H9 (cell line): ENCODE measurements around the gene GALNT12. TPM values are rescaled to one million over a fixed set of nuclear protein-coding genes. Genes with fewer than 3 reads are reported as not detected.

ENCODE experiments used
- DNase-seq: peaks from one replicate; pipeline ENCODE4 v3.0.0-alpha.2; 2017
- H2AFZ ChIP-seq: one replicate; pipeline ENCODE4 v1.6.1; 2013; ENCODE audit warnings: mild to moderate bottlenecking, low read length, control low read depth, moderate library complexity
- H2AK5ac ChIP-seq: 2 replicates; pipeline ENCODE4 v1.6.1; 2013; ENCODE audit warnings: low read length, control low read depth, mixed read lengths; ENCODE audit not compliant: insufficient read length
- H2BK120ac ChIP-seq: one replicate; pipeline ENCODE4 v1.6.1; 2013; ENCODE audit warnings: low read depth, mild to moderate bottlenecking, low read length, control low read depth, inconsistent platforms; ENCODE audit not compliant: poor library complexity, severe bottlenecking
- H2BK12ac ChIP-seq: 2 replicates; pipeline ENCODE4 v1.6.1; 2013; ENCODE audit warnings: low read length, control low read depth, mixed read lengths, low read depth; ENCODE audit not compliant: insufficient read length
- H2BK15ac ChIP-seq: 2 replicates; pipeline ENCODE4 v1.6.1; 2013; ENCODE audit warnings: low read depth, low read length, control low read depth
- H2BK20ac ChIP-seq: one replicate; pipeline ENCODE4 v1.6.1; 2013; ENCODE audit warnings: low read depth, mild to moderate bottlenecking, low read length, control low read depth, inconsistent platforms; ENCODE audit not compliant: poor library complexity, severe bottlenecking
- H2BK5ac ChIP-seq: 2 replicates; pipeline ENCODE4 v1.6.1; 2013; ENCODE audit warnings: low read length, control low read depth, mixed read lengths; ENCODE audit not compliant: insufficient read length
- H3K14ac ChIP-seq: 2 replicates; pipeline ENCODE4 v1.6.1; 2013; ENCODE audit warnings: low read length, control low read depth; ENCODE audit not compliant: insufficient read depth
- H3K18ac ChIP-seq: 2 replicates; pipeline ENCODE4 v1.6.1; 2013; ENCODE audit warnings: low read depth, mild to moderate bottlenecking, mixed read lengths, low read length, control low read depth; ENCODE audit not compliant: insufficient read length
- H3K23ac ChIP-seq: 2 replicates; pipeline ENCODE4 v1.6.1; 2013; ENCODE audit warnings: low read length, control low read depth, mixed read lengths, low read depth; ENCODE audit not compliant: insufficient read length
- H3K23me2 ChIP-seq: 2 replicates; pipeline ENCODE4 v1.6.1; 2013; ENCODE audit warnings: low read depth, mild to moderate bottlenecking, mixed read lengths, low read length, control low read depth; ENCODE audit not compliant: insufficient read length, poor library complexity, severe bottlenecking
- H3K27ac ChIP-seq: 2 replicates; pipeline ENCODE4 v1.5.1; 2013; ENCODE audit warnings: low read length, control low read depth, mixed read lengths, low read depth; ENCODE audit not compliant: insufficient read length
- H3K27me3 ChIP-seq: 2 replicates; pipeline ENCODE4 v1.6.1; 2013; ENCODE audit warnings: low read length, control low read depth, inconsistent platforms; ENCODE audit not compliant: insufficient read depth
- H3K4ac ChIP-seq: 2 replicates; pipeline ENCODE4 v1.6.1; 2013; ENCODE audit warnings: low read depth, mild to moderate bottlenecking, control low read depth, inconsistent platforms, low read length, moderate library complexity
- H3K4me1 ChIP-seq: 2 replicates; pipeline ENCODE4 v1.6.1; 2013; ENCODE audit warnings: low read length, control low read depth, inconsistent platforms; ENCODE audit not compliant: insufficient read depth
- H3K4me2 ChIP-seq: 2 replicates; pipeline ENCODE4 v1.6.1; 2013; ENCODE audit warnings: low read length, control low read depth, mixed read lengths; ENCODE audit not compliant: insufficient read length, insufficient read depth
- H3K56ac ChIP-seq: 2 replicates; pipeline ENCODE4 v1.6.1; 2013; ENCODE audit warnings: low read depth, mild to moderate bottlenecking, mixed read lengths, low read length, control low read depth; ENCODE audit not compliant: insufficient read length
- H3K79me1 ChIP-seq: 2 replicates; pipeline ENCODE4 v1.6.1; 2013; ENCODE audit warnings: low read depth, mild to moderate bottlenecking, moderate library complexity, low read length, control low read depth, inconsistent platforms; ENCODE audit not compliant: insufficient read depth, poor library complexity, severe bottlenecking
- H3K79me2 ChIP-seq: 2 replicates; pipeline ENCODE4 v1.6.1; 2013; ENCODE audit warnings: low read length, control low read depth, inconsistent platforms; ENCODE audit not compliant: insufficient read depth
- H3K9ac ChIP-seq: 2 replicates; pipeline ENCODE4 v1.6.1; 2013; ENCODE audit warnings: low read length, control low read depth, mixed read lengths; ENCODE audit not compliant: insufficient read length; ENCODE audit errors: extremely low read depth
- H3K9me3 ChIP-seq: one replicate; pipeline ENCODE4 v1.6.1; 2013; ENCODE audit warnings: low read depth, low read length, inconsistent platforms; ENCODE audit not compliant: control insufficient read depth
- H3T11ph ChIP-seq: one replicate; pipeline ENCODE4 v1.6.1; 2013; ENCODE audit warnings: mild to moderate bottlenecking, low read length, control low read depth, inconsistent platforms
- H4K20me1 ChIP-seq: one replicate; pipeline ENCODE4 v1.6.1; 2013; ENCODE audit not compliant: control insufficient read depth, insufficient read length, insufficient read depth
- H4K5ac ChIP-seq: 2 replicates; pipeline ENCODE4 v1.6.1; 2013; ENCODE audit warnings: low read depth, mild to moderate bottlenecking, mixed read lengths, low read length, control low read depth; ENCODE audit not compliant: insufficient read length
- H4K8ac ChIP-seq: replicated peaks from 2 replicates; pipeline ENCODE4 v1.6.1; 2013; ENCODE audit warnings: low read length, control low read depth, mixed read lengths, low read depth; ENCODE audit not compliant: insufficient read length
- H4K91ac ChIP-seq: 2 replicates; pipeline ENCODE4 v1.6.1; 2013; ENCODE audit warnings: low read depth, mild to moderate bottlenecking, moderate library complexity, mixed read lengths, low read length, control low read depth; ENCODE audit not compliant: insufficient read length
- H3K27ac Mint-ChIP-seq, 3 experiments: 2 replicates in 2 of 3; 3 replicates in 1 of 3; pipeline ENCODE4 v1.8.0; 2020 to 2021; ENCODE audit warnings: mixed read lengths in 3 of 3, mild to moderate bottlenecking in 1 of 3, moderate library complexity in 1 of 3
- H3K27me3 Mint-ChIP-seq: 2 replicates; pipeline ENCODE4 v1.8.0; 2021; ENCODE audit warnings: low read depth, mild to moderate bottlenecking, moderate library complexity, mixed read lengths
- H3K36me3 Mint-ChIP-seq, 3 experiments: 2 replicates in 2 of 3; 3 replicates in 1 of 3; pipeline ENCODE4 v1.8.0; 2020 to 2021; ENCODE audit warnings: low read depth in 3 of 3, mixed read lengths in 3 of 3; ENCODE audit not compliant: insufficient read depth in 1 of 3
- H3K4me1 Mint-ChIP-seq, 2 experiments: 2 replicates each; pipeline ENCODE4 v1.8.0; 2020; ENCODE audit warnings: mixed read lengths in 2 of 2
- H3K4me3 Mint-ChIP-seq, 2 experiments: 2 replicates in 1 of 2; 3 replicates in 1 of 2; pipeline ENCODE4 v1.8.0; 2020 to 2021; ENCODE audit warnings: mild to moderate bottlenecking in 2 of 2, mixed read lengths in 2 of 2, moderate library complexity in 1 of 2
- H3K9me3 Mint-ChIP-seq, 2 experiments: 2 replicates in 1 of 2; 3 replicates in 1 of 2; pipeline ENCODE4 v1.8.0; 2020; ENCODE audit warnings: mild to moderate bottlenecking in 2 of 2, mixed read lengths in 2 of 2, moderate library complexity in 1 of 2
- CTCF ChIP-seq: fragments of 200-600 bp; sonication (generic); conservative IDR thresholded peaks from 3 replicates; pipeline ENCODE4 v1.8.0; 2021; ENCODE audit warnings: antibody characterized with exemption, mild to moderate bottlenecking
- WGBS: extraction: QIAGEN DNeasy Blood & Tissue Kit; methylation state at CpG from one replicate; pipeline ENCODE4 v1.1.7; 2013; ENCODE audit warnings: missing lambda C conversion rate, low lambda C conversion rate, mixed read lengths; ENCODE audit not compliant: insufficient read length; ENCODE audit errors: extremely low coverage; 5-methylcytosine and 5-hydroxymethylcytosine counted together
- total RNA-seq: library from RNA; stranded (reverse); gene quantifications from 2 replicates; pipeline ENCODE4 v1.2.1, GENCODE V29; 2021

The GALNT12 gene
- total RNA-seq, 1 experiment from 2014 or later, result 18.0 TPM

- Histone ChIP-seq H2AK5ac (no peak overlapping the region), H2BK20ac (no peak overlapping the region), H3K79me1 (no peaks in the 10 kb centered on the region), H3K4ac (no peak overlapping the region), H3K9me3 (no peaks in the 10 kb centered on the region), H4K91ac (no peak overlapping the region), H4K20me1 (no peaks in the 10 kb centered on the region), H3K23me2 (no peaks in the 10 kb centered on the region), H3K9ac (no peak overlapping the region), H2AFZ (no peak overlapping the region), H3K14ac (no peak overlapping the region), H3K27me3 (no peaks in the 10 kb centered on the region), H2BK5ac (no peak overlapping the region), H3K23ac (no peak overlapping the region), H4K8ac (no peak overlapping the region), H3K18ac (no peak overlapping the region), H4K5ac (no peak overlapping the region), H3K79me2 (no peaks in the 10 kb centered on the region), H2BK12ac (no peak overlapping the region), H2BK15ac (no peak overlapping the region), H3T11ph (no peak overlapping the region), H3K27ac (no peak overlapping the region), H2BK120ac (no peak overlapping the region), H3K4me1 (no peaks in the 10 kb centered on the region), H3K4me2 (no peak overlapping the region), H3K56ac (no peak overlapping the region)
- Mint-ChIP-seq H3K4me1 (no peaks in the 10 kb centered on the region), H3K27me3 (peaks cover 38% of the 10 kb centered on the region), H3K4me3 (no peak overlapping the region), H3K27ac (no peak overlapping the region), H3K36me3 (no peaks in the 10 kb centered on the region), H3K9me3 (no peaks in the 10 kb centered on the region)
- no peak for DNase-seq
- no CpG with 5 or more reads among the region's 5 CpGs for WGBS
- no peak for TF ChIP-seq CTCF
Measured at GRCh38 chr9:98879094-98879962, 71.9 kb downstream of the GALNT12 start.
